GM23248 (cell line): ENCODE results near the gene SLC25A21.

ENCODE experiments used
- EZH2 ChIP-seq: fragments of 200-600 bp; sonication (generic); IDR thresholded peaks from 2 replicates; pipeline ENCODE4 v1.6.1; 2018; ENCODE audit warnings: antibody characterized with exemption, mild to moderate bottlenecking; ENCODE audit not compliant: insufficient read depth, poor library complexity, severe bottlenecking
- EZH2phosphoT487 ChIP-seq: fragments of 200-600 bp; sonication (generic); IDR thresholded peaks from 2 replicates; pipeline ENCODE4 v1.6.1; 2018; ENCODE audit warnings: antibody characterized with exemption, moderate library complexity, mild to moderate bottlenecking, low read depth; ENCODE audit not compliant: insufficient read depth

DNA sequence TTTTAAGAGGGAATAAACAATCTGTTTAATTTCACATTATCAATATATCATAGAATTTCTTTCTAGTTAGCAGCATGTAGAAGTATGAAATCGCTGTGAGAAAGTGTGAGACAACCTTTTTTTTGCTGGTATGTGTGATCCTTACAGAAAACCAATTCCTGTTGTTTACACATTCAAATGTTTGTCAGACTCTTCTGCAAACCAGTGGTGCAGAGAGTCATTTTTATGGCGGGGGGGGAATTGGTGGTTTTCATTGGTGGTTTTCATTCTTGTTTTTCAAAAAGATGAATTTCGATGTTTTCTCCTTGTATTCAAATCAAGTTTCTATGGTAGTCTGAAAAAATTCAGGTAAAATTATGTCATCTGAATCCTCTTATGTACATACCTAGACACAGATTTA, 57.8 kb downstream of the SLC25A21 start:
- TF ChIP-seq EZH2 = no peak
- no peak for TF ChIP-seq EZH2phosphoT487
